SK-N-SH treated with all-trans-retinoic acid at 6 μM for 48 hours (cell line): ENCODE measurements around the gene MC4R.

ENCODE experiments used
- ARNTL ChIP-seq: fragments of 450-650 bp; formaldehyde crosslinking; IDR thresholded peaks from 2 replicates; pipeline ENCODE4 v1.5.0; 2020; ENCODE audit warnings: low read depth, mild to moderate bottlenecking, moderate library complexity, borderline replicate concordance
- CSDC2 ChIP-seq: fragments of 250-450 bp; sonication (Bioruptor Pico); IDR thresholded peaks from 2 replicates; pipeline ENCODE4 v1.5.0; 2020; ENCODE audit warnings: mild to moderate bottlenecking, moderate library complexity
- PATZ1 ChIP-seq: fragments of 250-450 bp; sonication (Bioruptor Pico); IDR thresholded peaks from 2 replicates; pipeline ENCODE4 v1.8.0; 2020; ENCODE audit warnings: mild to moderate bottlenecking, moderate library complexity, borderline replicate concordance
- PPARA ChIP-seq: fragments of 250-450 bp; sonication (Bioruptor Pico); IDR thresholded peaks from 2 replicates; pipeline ENCODE4 v1.5.0; 2020; ENCODE audit warnings: mild to moderate bottlenecking, borderline replicate concordance
- RARB ChIP-seq: fragments of 250-450 bp; sonication (Bioruptor Pico); IDR thresholded peaks from 2 replicates; pipeline ENCODE4 v1.8.0; 2021; ENCODE audit warnings: mild to moderate bottlenecking, moderate library complexity
- TOX ChIP-seq: fragments of 250-450 bp; sonication (Bioruptor Pico); IDR thresholded peaks from 2 replicates; pipeline ENCODE4 v1.8.0; 2021; ENCODE audit warnings: mild to moderate bottlenecking, moderate library complexity, borderline replicate concordance
- ZFP30 ChIP-seq: fragments of 450-650 bp; formaldehyde crosslinking; IDR thresholded peaks from 2 replicates; pipeline ENCODE4 v1.5.0; 2022; ENCODE audit warnings: mild to moderate bottlenecking, moderate library complexity
- ZNF70 ChIP-seq: fragments of 450-650 bp; formaldehyde crosslinking; IDR thresholded peaks from 2 replicates; pipeline ENCODE4 v1.5.0; 2020; ENCODE audit warnings: mild to moderate bottlenecking, moderate library complexity
- ZNF8 ChIP-seq: fragments of 450-650 bp; formaldehyde crosslinking; IDR thresholded peaks from 2 replicates; pipeline ENCODE4 v1.5.0; 2020; ENCODE audit warnings: mild to moderate bottlenecking, moderate library complexity

- TF ChIP-seq RARB, result no peak
- TF ChIP-seq TOX (CRISPR knock-in tag), result no peak
- TF ChIP-seq PATZ1 (CRISPR knock-in tag), result no peak
- TF ChIP-seq ARNTL (CRISPR knock-in tag), result no peak
- TF ChIP-seq PPARA (CRISPR knock-in tag), result no peak
- TF ChIP-seq ZNF70 (CRISPR knock-in tag), result no peak
- TF ChIP-seq ZNF8 (CRISPR knock-in tag), result no peak
- TF ChIP-seq ZFP30 (CRISPR knock-in tag), result no peak
- no peak for TF ChIP-seq CSDC2 (CRISPR knock-in tag)
Measured at GRCh38 chr18:60322591-60322990, 50.0 kb downstream of the MC4R start.
